GM18498 (cell line): ENCODE measurements around the gene PCDHA13.
"Not testable (repeated sequence)": the region's sequence is repeated elsewhere in the genome, so short reads cannot be mapped to it uniquely, and the experiment has no call there.

Experiments used
- ATAC-seq: cut with Tn5 transposase; IDR thresholded peaks from one replicate; pipeline ENCODE4 v1.9.1; 2021; ENCODE audit warnings: mild to moderate bottlenecking, moderate library complexity; ENCODE audit not compliant: unreplicated experiment

Gene PCDHA13

GRCh38 chr5:140881889-140882590, at the start of gene PCDHA13:
TSS of gene PCDHA13 (plus strand) at chr5:140882124. CDS start at chr5:140882269, 145 bp downstream.
- no peak for ATAC-seq

- no peak for ATAC-seq
Measured at GRCh38 chr5:140833993-140834392, 47.9 kb upstream of the PCDHA13 start, which contains the start of gene PCDHA7. TSS of gene PCDHA7 (plus strand) at chr5:140834269. CDS start at chr5:140834384, 115 bp downstream.

- ATAC-seq: not testable (repeated sequence)
Measured at GRCh38 chr5:140834439-140835008, 47.4 kb upstream of the PCDHA13 start.

- no peak for ATAC-seq
Measured at GRCh38 chr5:140835622-140836510, 46.1 kb upstream of the PCDHA13 start.

- no peak for ATAC-seq
Measured at GRCh38 chr5:140840978-140841962, 40.7 kb upstream of the PCDHA13 start, which contains the start of gene PCDHA8. TSS of gene PCDHA8 (plus strand) at chr5:140841187. CDS start at chr5:140841322, 135 bp downstream.

- no peak for ATAC-seq
Measured at GRCh38 chr5:140842798-140843733, 38.9 kb upstream of the PCDHA13 start.

GRCh38 chr5:140848139-140849102, 33.5 kb upstream of the PCDHA13 start, which contains the start of gene PCDHA9:
TSS of gene PCDHA9 (plus strand) at chr5:140848382. CDS start at chr5:140848496, 114 bp downstream.
- not testable (repeated sequence) for ATAC-seq

GRCh38 chr5:140849831-140850634, 31.9 kb upstream of the PCDHA13 start:
- not testable (repeated sequence) for ATAC-seq

GRCh38 chr5:140855772-140856674, 25.9 kb upstream of the PCDHA13 start, which contains the start of gene PCDHA10:
TSS of gene PCDHA10 (plus strand) at chr5:140855897. CDS start at chr5:140856049, 152 bp downstream.
- ATAC-seq: no peak

GRCh38 chr5:140857177-140857986, 24.5 kb upstream of the PCDHA13 start:
- no peak for ATAC-seq

- ATAC-seq: no peak
Measured at GRCh38 chr5:140857987-140858240, 24.0 kb upstream of the PCDHA13 start.

GRCh38 chr5:140862441-140863295, 19.3 kb upstream of the PCDHA13 start:
- no peak for ATAC-seq

GRCh38 chr5:140868721-140869554, 13.0 kb upstream of the PCDHA13 start, which contains the start of gene PCDHA11:
TSS of gene PCDHA11 (plus strand) at chr5:140868957. CDS start at chr5:140869104, 147 bp downstream.
- no peak for ATAC-seq
